ENCODE data around the gene DHRS7C.

GRCh38 chr17:9829343-9829742, 38.0 kb upstream of the DHRS7C start:
- TF ChIP-seq POLR2AphosphoS5 (IDR thresholded peaks at IDR 0.05): no peak
- no peak for TF ChIP-seq POLR2A (IDR thresholded peaks at IDR 0.05)
- TF ChIP-seq, protein P1, sequence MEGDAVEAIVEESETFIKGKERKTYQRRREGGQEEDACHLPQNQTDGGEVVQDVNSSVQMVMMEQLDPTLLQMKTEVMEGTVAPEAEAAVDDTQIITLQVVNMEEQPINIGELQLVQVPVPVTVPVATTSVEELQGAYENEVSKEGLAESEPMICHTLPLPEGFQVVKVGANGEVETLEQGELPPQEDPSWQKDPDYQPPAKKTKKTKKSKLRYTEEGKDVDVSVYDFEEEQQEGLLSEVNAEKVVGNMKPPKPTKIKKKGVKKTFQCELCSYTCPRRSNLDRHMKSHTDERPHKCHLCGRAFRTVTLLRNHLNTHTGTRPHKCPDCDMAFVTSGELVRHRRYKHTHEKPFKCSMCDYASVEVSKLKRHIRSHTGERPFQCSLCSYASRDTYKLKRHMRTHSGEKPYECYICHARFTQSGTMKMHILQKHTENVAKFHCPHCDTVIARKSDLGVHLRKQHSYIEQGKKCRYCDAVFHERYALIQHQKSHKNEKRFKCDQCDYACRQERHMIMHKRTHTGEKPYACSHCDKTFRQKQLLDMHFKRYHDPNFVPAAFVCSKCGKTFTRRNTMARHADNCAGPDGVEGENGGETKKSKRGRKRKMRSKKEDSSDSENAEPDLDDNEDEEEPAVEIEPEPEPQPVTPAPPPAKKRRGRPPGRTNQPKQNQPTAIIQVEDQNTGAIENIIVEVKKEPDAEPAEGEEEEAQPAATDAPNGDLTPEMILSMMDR (IDR thresholded peaks at IDR 0.05): no peak

Measured in breast epithelium (tissue), 3 donors.